ENCODE data around the gene SNRNP35. TPM values are rescaled to one million over a fixed set of nuclear protein-coding genes. Genes with fewer than 3 reads are reported as not detected.
"Not testable (repeated sequence)": the region's sequence is repeated elsewhere in the genome, so short reads cannot be mapped to it uniquely, and the experiment has no call there.

SNRNP35 gene
- 30.5 and 38.9 TPM in 2 replicates for polyA plus RNA-seq (2014; cell fraction: cytosol; rRNA removed)
- polyA plus RNA-seq (2014; cell fraction: nucleus; rRNA removed) = 19.8 and 25.5 TPM in 2 replicates

DNA sequence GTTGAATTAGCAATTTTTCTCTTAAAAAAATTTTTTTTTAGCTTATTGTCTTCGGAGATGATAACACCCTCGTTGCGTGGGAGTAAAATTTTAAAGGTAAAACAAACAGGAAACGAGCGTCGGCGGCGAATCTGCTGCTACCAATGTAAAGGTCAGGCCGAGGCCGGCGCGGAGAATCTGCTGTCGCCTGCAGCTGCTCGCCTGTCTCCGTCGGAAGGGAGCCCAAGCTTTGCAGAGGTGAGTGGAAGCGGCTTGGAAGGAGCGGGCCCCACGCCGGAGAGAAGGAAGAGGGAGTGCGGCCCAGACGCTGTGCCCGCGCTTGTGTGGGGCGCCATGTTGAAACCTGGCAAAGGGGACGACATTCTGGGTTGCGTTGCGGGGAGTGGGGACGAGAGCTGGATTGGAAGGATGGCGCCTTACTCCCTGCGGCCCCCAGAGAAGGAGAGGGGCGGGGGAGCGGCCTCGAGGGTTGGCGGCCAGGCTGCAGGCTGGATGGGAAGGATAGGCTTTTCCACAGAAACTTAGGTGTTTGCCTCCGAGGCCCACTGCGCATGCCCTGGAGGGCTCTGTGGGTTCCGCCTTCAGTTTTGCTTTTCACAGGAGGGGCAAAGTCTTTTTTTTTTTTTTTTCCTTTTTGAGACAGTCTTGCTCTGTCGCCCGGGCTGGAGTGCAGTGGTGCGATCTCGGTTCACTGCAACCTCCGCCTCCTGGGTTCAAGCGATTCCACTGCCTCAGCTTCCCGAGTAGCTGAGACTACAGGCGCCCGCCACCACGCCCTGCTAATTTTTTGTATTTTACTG, at the start of gene SNRNP35:
Gene SNRNP35 (plus strand): TSS at position 160 of the 800 bp plus-strand sequence. CDS start 7,402 bp downstream, outside the sequence.
- DNase-seq (ENCODE audit: low spot score) = peak; percentile 94

GRCh38 chr12:123408619-123409018, 49.3 kb upstream of the SNRNP35 start:
- DNase-seq (ENCODE audit: low spot score) = not testable (repeated sequence)

- DNase-seq (ENCODE audit: low spot score) = not testable (repeated sequence)
Observed at GRCh38 chr12:123409284-123410040, 48.5 kb upstream of the SNRNP35 start.

GRCh38 chr12:123410041-123410412, 47.9 kb upstream of the SNRNP35 start:
- no peak for DNase-seq (ENCODE audit: low spot score)

GRCh38 chr12:123421314-123421713, 36.6 kb upstream of the SNRNP35 start:
- no peak for DNase-seq (ENCODE audit: low spot score)

DNA sequence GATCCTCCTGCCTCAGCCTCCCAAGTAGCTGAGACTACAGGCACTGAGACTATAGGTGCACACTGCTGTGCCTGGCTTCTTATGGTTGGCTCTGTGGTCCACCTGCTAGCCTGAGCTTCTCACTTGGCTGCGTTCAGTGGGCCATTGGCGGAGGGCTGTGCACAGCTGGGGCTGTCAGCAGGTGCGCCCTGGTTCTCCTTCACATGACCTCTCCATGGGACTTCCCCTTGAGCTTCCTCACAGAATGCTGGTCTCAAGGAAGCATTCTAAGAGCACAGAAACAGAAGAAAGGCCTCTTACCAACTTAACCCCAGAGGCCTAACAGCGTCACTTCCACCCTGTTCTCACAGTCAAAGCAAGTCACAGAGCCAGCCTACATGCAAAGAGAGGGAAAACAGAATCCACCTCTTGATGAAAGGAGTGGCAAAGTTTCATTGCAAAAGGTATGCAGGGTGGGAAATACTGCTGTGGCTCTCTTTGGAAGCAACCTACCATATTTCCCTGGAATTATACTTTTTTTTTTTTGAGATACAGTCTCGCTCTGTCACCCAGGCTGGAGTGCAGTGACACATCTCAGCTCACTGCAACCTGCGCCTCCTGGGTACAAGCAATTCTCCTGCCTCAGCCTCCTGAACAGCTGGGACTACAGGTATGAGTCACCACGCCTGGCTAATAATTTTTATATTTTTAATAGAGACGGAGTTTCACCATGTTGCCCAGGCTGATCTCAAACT, 30.7 kb upstream of the SNRNP35 start:
- DNase-seq (ENCODE audit: low spot score) = no peak

- DNase-seq (ENCODE audit: low spot score) = peak; percentile 70
Observed at GRCh38 chr12:123428591-123428990, 29.3 kb upstream of the SNRNP35 start.

- not testable (repeated sequence) for DNase-seq (ENCODE audit: low spot score)
Observed at GRCh38 chr12:123429101-123429500, 28.8 kb upstream of the SNRNP35 start.

- not testable (repeated sequence) for DNase-seq (ENCODE audit: low spot score)
Observed at GRCh38 chr12:123431951-123432817, 25.8 kb upstream of the SNRNP35 start.

DNA sequence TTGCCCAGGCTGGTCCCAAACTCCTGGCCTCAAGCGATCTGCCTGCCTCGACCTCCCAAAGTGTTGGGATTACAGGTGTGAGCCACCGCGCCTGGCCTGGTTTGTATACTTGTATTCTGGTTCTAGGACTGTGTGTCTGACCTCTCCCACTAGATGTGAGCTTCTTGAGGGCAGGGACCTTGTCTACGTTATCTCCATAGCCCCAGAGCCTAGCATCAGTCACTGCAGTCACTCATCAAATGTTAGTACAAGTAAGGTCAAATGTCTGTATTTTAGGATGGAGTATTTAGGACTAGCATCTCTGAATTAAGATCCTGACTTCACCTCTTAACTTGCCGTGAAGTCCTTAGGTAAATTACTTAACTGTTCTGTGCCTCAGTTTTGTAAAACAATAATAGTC, 24.3 kb upstream of the SNRNP35 start:
- DNase-seq (ENCODE audit: low spot score) = no peak

- no peak for DNase-seq (ENCODE audit: low spot score)
Observed at GRCh38 chr12:123435636-123436016, 22.3 kb upstream of the SNRNP35 start.

DNA sequence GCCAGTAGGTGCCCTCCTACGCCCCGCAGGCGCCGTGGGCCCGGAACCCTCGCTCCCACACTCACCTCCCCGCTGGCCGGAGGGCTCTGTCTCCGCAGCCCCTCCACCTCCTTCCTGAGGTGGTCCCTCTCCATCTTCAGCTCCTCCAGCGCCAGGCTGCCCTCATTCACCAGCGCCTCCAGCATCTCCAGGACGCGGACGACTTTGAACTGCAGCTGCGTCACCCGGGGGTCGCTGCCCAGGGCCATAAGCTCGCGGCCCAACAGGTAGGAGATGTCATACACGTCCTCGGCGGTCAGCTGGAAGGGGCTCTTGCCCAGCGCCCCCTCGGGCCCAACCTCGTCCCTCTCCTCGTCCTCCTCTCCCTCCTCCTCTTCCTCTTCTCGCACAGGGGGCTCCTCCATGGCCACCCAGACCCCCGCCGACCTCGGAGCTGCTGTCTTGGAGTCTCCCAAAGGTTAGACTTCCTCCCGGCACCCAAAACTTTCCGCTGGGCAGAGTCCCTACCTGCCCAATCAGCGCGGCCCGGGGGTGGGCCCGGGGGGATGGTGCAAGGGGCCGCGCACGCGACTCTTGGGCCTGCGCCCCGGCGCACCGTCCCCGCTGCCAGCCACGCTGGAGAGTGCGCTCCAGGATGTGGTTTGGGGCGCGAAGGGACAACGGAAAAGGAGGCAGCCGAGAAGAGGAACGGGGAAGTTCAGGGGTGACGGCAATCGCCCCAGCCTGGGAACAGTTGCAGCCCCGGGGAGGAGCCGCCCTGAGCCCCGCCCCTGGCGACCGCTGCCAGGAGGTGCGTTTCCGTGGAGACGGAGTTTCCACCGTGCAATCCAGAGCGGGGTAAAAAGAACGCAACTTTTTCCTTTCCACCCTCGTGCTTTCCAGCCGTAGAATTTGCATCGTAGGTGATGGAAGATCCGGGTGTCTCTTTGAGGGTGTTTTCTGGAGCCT, 21.6 kb upstream of the SNRNP35 start, which contains the start of gene RILPL2:
Gene RILPL2 (minus strand): TSS at position 668 of the 948 bp plus-strand sequence. CDS start 264 bp downstream, at position 404.
- DNase-seq (ENCODE audit: low spot score) = peak; percentile 66

DNA sequence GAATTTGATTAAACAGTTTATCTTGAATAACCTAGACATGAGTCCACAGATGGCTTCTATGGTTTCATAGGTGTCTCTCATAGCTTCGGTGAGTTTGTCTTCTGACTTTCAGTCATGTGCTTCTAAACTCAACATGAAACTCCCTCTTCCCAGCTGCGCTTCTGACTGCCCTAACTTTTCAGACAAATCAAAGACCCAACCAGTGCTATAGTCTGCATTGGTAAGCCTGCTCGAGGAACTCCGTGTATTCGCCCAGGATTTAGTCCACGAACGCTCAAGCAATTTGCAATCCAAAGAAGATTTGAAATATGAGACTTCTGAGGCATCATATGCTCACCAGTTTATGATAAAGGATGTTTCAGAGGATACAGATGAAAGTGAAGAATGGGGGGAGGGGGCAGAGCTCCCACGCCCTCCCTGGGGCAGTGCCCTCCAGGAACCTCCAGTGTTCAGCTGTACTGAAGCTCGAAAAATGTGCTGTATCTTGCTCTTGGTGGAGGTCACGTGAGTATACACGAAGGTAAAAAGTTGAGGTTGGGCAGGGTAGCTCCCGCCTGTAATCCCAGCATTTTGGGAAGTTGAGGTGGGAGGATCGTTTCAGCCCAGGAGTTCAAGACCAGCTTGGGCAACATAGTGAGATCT, 16.3 kb upstream of the SNRNP35 start:
- DNase-seq (ENCODE audit: low spot score) = no peak

GRCh38 chr12:123442774-123443173, 15.2 kb upstream of the SNRNP35 start:
- no peak for DNase-seq (ENCODE audit: low spot score)

- DNase-seq (ENCODE audit: low spot score) = no peak
Observed at GRCh38 chr12:123444092-123445026, 13.6 kb upstream of the SNRNP35 start.

DNA sequence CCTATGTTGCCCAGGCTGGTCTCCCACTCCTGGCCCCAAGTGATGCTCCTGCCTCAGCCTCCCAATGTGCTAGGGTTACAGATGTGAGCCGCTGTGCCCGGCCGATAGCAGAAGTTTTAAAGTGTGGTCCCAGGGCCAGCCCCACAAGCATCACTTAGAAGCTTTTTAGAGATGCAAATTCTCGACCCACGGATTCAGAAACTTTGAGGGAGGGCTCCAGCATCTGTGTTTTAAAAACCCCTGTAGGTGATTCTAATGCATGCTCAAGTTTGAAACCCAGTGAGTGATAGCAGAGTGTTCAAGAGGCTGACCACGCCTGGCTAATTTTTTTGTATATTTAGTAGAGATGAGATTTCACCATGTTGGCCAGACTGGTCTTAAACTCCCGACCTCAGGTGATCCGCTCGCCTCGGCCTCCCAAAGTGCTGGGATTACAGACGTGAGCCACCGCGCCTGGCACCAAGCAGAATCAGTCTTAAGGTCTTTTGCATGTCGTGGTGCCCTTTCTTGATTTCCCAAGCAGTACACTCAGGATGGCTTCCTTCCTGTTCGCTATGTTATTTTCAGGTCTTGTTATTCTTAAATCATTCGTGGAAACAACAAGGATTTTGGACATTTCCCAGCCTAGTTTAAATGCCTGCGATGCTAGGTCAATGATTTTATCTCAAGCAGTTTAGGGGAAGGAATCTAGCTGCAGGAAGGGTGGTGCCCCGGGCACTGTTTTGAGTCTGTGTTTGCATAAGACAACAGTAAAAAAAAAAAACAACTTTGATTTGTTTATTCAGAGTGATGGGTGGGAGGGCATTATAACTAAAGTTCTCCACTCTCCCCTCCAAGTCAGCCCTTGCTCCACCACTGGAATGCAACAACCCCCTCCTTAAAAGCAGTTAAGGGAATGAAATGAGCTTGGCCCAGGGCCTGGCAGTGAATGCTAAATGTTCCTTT, 12.3 kb upstream of the SNRNP35 start:
- no peak for DNase-seq (ENCODE audit: low spot score)

DNA sequence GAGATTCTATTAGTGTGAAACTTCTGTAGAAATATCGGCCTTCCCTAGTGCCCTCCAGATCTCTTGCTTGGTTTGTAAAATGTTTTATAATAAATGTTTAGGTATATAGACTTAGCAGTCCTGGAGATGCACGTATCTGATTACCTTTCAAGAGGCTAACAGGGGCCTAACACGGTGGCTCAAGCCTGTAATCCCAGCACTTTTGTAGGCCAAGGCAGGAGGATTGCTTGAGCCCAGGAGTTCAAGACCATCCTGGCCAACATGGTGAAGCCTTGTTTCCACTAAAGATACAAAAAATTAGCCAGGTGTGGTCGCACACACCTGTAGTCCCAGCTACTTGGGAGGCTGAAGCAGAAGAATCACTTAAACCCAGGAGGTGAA, 11.6 kb upstream of the SNRNP35 start:
- DNase-seq (ENCODE audit: low spot score) = no peak
